Stimulated activated naive B cell treated with anti-CD40 and anti-IgM and Interleukin-4, amounts not matched to agents 10 μg/mL and 1 μg/mL and 100 μg/mL, for 72 hours (primary cell): ENCODE results near the gene GAB1.

ENCODE experiments used
- ATAC-seq, 2 donors: fragments of 150-1000 bp; cut with Tn5 transposase; replicated peaks; 2 replicates each; pipeline ENCODE4 v1.10.0; 2021; ENCODE audit warnings: moderate library complexity in 1 of 2
- DNase-seq: peaks from one replicate; pipeline ENCODE4 v3.0.0; 2021
- H3K27ac Mint-ChIP-seq: one replicate; pipeline ENCODE4 v1.8.0; 2022; ENCODE audit warnings: mild to moderate bottlenecking, mixed read lengths
- H3K27me3 Mint-ChIP-seq, 2 donors: one replicate each; pipeline ENCODE4 v1.8.0; 2022; ENCODE audit warnings: mixed read lengths in 2 of 2
- H3K36me3 Mint-ChIP-seq, 2 donors: one replicate each; pipeline ENCODE4 v1.8.0; 2022; ENCODE audit warnings: mixed read lengths in 2 of 2, mild to moderate bottlenecking in 1 of 2
- H3K4me1 Mint-ChIP-seq, 2 donors: one replicate each; pipeline ENCODE4 v1.8.0; 2022; ENCODE audit warnings: mixed read lengths in 2 of 2, mild to moderate bottlenecking in 1 of 2
- H3K4me3 Mint-ChIP-seq, 2 donors: one replicate each; pipeline ENCODE4 v1.8.0; 2022; ENCODE audit warnings: mild to moderate bottlenecking in 2 of 2, mixed read lengths in 2 of 2, moderate library complexity in 1 of 2
- H3K9me3 Mint-ChIP-seq, 2 donors: one replicate each; pipeline ENCODE4 v1.8.0; 2022; ENCODE audit warnings: mixed read lengths in 2 of 2, mild to moderate bottlenecking in 1 of 2

GAB1 gene

DNA sequence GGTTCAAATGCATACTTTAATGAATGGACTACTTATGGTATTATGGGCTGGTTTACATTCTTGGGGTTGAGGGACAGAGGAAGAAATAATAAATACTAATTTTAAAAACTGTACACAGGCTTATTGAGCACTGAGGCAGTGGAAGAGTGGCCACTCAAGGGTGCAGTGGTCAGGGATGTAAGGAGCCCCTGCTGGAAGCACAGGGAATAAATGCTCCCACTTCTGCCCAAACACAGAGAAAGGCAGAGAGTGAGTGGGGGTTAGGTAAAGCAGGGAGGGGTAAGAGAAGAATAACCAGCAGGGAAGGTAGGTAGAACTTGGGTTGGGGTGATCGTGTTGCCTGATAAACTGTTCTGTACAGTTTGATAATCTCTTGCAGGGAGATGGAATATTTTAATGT lies 60.0 kb downstream of the GAB1 start:
- H3K27me3 Mint-ChIP-seq, result no peaks in the 10 kb centered on the region
- H3K27ac Mint-ChIP-seq, result no peak overlapping the region
- no peak for DNase-seq
- H3K4me3 Mint-ChIP-seq, result no peak overlapping the region
- no peak for ATAC-seq
- H3K4me1 Mint-ChIP-seq, result peaks cover 21 to 60% of the 10 kb centered on the region in 2 donors
- peaks cover 0 to 3% of the 10 kb centered on the region in 2 donors for H3K9me3 Mint-ChIP-seq
- peaks cover 8 to 13% of the 10 kb centered on the region in 2 donors for H3K36me3 Mint-ChIP-seq

DNA sequence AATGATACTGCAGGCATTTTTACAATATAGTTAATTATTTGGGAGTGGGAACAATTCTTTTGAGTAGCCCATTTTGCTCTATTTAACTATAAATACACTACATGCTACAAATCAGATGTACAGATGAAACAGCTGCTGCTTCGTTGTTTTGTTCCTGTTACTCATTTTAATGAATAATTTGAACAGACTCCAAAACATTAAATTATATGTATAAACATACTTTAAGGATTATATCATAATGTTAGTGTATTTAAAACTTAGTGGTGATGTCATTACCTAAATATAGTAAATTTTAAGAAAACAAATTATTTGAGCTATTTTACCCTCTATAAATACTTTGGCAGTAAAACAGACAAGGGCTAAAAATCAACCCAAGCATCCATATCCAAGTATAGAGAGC lies 60.7 kb downstream of the GAB1 start:
- no peaks in the 10 kb centered on the region for H3K27me3 Mint-ChIP-seq

GRCh38 chr4:143397887-143398286 lies 61.2 kb downstream of the GAB1 start:
- Mint-ChIP-seq H3K9me3 (peaks cover 0 to 3% of the 10 kb centered on the region in 2 donors), H3K4me1 (peaks cover 27 to 62% of the 10 kb centered on the region in 2 donors), H3K27me3 (no peaks in the 10 kb centered on the region), H3K27ac (no peak overlapping the region), H3K4me3 (no peak overlapping the region), H3K36me3 (peaks cover 8 to 13% of the 10 kb centered on the region in 2 donors)
- DNase-seq (no peak), ATAC-seq (no peak)

More for the DNA sequence above, 60.7 kb downstream of the GAB1 start:
- Mint-ChIP-seq H3K4me3 (no peak overlapping the region), H3K27ac (no peak overlapping the region), H3K4me1 (peaks cover 23 to 58% of the 10 kb centered on the region in 2 donors), H3K36me3 (peaks cover 8 to 13% of the 10 kb centered on the region in 2 donors), H3K9me3 (peaks cover 0 to 3% of the 10 kb centered on the region in 2 donors)
- ATAC-seq, result no peak
- no peak for DNase-seq

DNA sequence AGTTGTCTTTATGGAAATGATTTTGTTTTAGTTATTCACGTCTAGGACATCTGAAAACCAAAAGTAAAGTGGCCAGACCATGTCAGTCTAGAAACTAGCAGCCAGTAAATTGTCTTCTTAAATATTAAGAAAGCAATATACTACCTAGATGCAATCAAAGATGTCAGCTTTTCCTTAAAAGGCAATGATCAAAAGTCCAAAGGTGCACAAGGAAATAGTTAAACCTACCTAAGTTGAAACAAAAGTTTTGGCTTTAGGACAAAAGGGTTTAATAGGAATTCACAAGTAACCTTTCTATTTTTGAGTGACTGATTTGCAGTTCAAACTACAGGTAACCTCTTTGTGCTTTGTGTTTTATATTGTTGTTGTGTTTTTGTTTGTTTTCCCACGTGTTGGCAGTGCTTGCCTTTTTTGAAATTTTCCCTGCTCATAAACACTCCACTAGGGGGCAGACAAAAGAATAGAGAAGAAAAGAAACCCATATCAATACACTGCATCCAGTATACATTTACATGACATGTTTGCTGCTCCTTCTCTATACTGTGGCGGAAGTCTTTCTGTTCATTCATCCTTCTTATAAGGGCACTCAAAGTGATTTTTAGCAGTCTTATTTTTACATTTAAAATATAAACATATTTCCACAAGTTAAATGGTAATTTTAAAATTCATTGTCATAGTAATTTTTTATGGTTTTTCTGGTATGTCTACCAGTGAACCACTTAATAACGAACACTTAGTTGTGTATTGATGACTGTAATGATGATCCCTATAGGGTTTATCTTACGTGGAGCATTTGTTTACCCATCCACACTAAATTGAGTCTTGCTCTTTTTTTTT lies 62.7 kb downstream of the GAB1 start:
- H3K27ac Mint-ChIP-seq, result peak overlapping the region; percentile 56
- H3K4me1 Mint-ChIP-seq, result peaks cover 31 to 66% of the 10 kb centered on the region in 2 donors
- H3K9me3 Mint-ChIP-seq, result peaks cover 0 to 3% of the 10 kb centered on the region in 2 donors
- no peak overlapping the region for H3K4me3 Mint-ChIP-seq
- ATAC-seq (peak; percentile 40 to 46), DNase-seq (no peak)
- peaks cover 8 to 9% of the 10 kb centered on the region in 2 donors for H3K36me3 Mint-ChIP-seq
- no peaks in the 10 kb centered on the region for H3K27me3 Mint-ChIP-seq

DNA sequence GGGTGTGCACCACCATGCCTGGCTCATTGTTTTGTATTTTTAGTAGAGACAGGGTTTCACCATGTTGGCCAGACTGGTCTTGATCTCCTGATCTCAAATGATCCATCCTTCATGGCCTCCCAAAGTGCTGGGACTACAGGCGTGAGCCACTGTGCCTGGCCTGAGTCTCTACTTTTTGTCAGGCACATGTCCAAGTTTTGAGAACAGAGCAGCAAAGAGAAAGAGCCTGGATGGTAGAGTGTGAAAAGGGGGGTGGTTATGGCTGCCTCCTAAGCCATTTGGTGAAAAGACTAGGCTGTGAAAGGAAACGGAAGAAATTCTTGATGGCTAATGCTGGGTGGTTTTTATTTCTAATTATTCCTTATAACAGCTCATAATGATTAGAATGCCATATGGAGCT lies 63.4 kb downstream of the GAB1 start:
- H3K27me3 Mint-ChIP-seq, result no peaks in the 10 kb centered on the region
- peaks cover 29 to 68% of the 10 kb centered on the region in 2 donors for H3K4me1 Mint-ChIP-seq
- peaks cover 0 to 3% of the 10 kb centered on the region in 2 donors for H3K9me3 Mint-ChIP-seq
- H3K36me3 Mint-ChIP-seq, result peaks cover 8 to 9% of the 10 kb centered on the region in 2 donors
- no peak overlapping the region for H3K27ac Mint-ChIP-seq
- no peak overlapping the region for H3K4me3 Mint-ChIP-seq
- ATAC-seq (no peak), DNase-seq (no peak)

DNA sequence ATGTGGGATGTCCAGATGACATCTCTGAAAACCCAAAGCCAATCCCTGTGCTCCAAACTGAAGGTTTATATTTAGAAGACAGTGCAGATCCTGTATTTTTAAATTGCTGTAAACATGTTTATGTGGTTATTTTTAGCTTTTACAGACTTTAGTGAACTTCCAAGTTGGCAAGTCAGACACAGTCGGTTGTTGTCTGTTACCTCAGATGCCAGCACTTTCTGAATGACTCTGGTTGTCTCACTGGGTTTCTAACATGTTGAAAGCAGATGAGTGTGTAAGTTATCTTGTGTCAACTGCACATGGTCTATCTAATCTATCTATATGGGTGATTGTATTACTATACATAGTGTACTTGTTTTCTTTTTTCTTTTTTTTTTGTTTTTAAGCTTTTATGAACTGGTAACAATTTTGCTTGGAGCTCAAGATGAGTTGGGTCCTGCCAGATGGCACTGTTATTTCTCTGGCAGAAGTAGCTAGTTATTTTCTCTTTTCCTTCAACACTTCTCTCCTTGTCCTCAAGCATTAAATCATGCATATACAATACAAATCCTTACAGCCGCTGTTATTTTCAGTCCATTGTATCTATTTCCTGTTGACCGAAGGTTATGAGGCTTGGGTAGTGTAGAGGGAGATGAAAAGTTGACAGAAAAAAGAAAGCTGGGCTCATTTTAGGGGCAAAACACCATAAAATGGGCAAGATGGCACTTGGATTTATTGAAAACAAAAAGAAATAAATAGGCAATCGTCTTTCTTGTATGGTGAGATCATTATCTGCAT lies 66.3 kb downstream of the GAB1 start:
- ATAC-seq, result peak; percentile 65 to 72
- no peak for DNase-seq
- Mint-ChIP-seq H3K36me3 (peaks cover 3 to 4% of the 10 kb centered on the region in 2 donors), H3K27ac (peak overlapping the region; percentile 87), H3K9me3 (no peaks in the 10 kb centered on the region), H3K27me3 (no peaks in the 10 kb centered on the region), H3K4me3 (peak overlapping the region; percentile 76 to 78), H3K4me1 (peaks cover 32 to 72% of the 10 kb centered on the region in 2 donors)

- H3K4me3 Mint-ChIP-seq, result peak overlapping the region; percentile 76 to 78
- peaks cover 3 to 4% of the 10 kb centered on the region in 2 donors for H3K36me3 Mint-ChIP-seq
- H3K9me3 Mint-ChIP-seq, result no peaks in the 10 kb centered on the region
- peak overlapping the region; percentile 87 for H3K27ac Mint-ChIP-seq
- DNase-seq (no peak), ATAC-seq (peak; percentile 33 to 36)
- peaks cover 34 to 67% of the 10 kb centered on the region in 2 donors for H3K4me1 Mint-ChIP-seq
- H3K27me3 Mint-ChIP-seq, result no peaks in the 10 kb centered on the region
These were observed 66.8 kb downstream of the GAB1 start for GRCh38 chr4:143403553-143403820.

DNA sequence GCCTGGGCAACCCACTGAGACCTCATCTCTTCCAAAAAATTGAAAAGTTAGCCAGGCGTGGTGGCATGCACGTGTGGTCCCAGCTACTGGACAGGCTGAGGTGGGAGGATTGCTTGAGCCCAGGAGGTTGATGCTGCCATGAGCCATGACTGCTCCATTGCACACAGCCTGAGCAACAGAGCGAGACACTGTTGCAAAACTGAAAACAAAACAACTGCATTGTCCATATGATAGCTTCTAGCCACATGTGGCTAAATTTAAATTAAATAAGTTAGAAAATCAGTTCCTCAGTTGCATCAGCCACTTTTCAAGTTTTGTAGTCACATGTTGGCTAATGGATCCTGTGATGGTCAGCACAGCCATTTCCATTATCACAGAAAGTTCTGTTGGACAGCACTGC lies 67.9 kb downstream of the GAB1 start:
- H3K4me1 Mint-ChIP-seq, result peaks cover 39 to 67% of the 10 kb centered on the region in 2 donors
- DNase-seq (no peak), ATAC-seq (peak; percentile 69 to 72)
- no peaks in the 10 kb centered on the region for H3K27me3 Mint-ChIP-seq
- no peaks in the 10 kb centered on the region for H3K9me3 Mint-ChIP-seq
- peak overlapping the region; percentile 86 for H3K27ac Mint-ChIP-seq
- peak overlapping the region; percentile 75 to 76 for H3K4me3 Mint-ChIP-seq
- peaks cover 4 to 10% of the 10 kb centered on the region in 2 donors for H3K36me3 Mint-ChIP-seq

DNA sequence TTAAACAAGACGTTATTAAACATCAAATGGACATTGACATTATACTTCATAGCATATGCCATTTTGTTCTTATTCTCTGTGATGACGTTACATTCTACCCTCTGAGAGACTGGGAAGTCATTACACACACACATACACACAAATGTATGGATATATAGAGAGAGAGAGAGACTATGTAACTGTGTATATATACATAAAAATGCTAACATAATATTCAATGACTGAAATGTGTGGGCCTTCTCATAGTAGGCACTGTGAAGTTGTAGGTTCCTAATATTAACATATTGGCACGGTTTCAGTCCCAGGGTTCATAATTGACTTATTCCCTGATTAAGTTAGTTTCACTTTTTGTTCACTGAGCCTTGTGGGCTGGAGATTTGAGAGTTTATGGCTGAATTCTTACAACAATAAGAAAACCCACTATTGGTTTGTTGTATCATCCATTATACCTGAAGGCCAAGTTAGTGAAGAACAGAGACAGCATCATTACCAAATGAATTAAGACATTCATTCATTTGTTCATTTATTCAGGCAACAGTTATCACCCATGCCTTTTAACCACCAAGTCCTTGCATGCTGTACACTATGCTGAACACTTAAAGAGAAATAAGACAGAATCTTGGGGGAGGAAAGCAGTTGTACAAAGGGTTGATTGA lies 68.5 kb downstream of the GAB1 start:
- Mint-ChIP-seq H3K27ac (peak overlapping the region; percentile 89), H3K4me1 (peaks cover 40 to 67% of the 10 kb centered on the region in 2 donors), H3K4me3 (peak overlapping the region; percentile 53 to 69), H3K27me3 (no peaks in the 10 kb centered on the region), H3K36me3 (peaks cover under 1 to 15% of the 10 kb centered on the region in 2 donors), H3K9me3 (peaks cover 0 to 2% of the 10 kb centered on the region in 2 donors)
- ATAC-seq (peak in 1 of 2 donors; percentile 16), DNase-seq (no peak)

GRCh38 chr4:143406523-143406922 lies 69.8 kb downstream of the GAB1 start:
- Mint-ChIP-seq H3K9me3 (peaks cover 0 to 6% of the 10 kb centered on the region in 2 donors), H3K27ac (peak overlapping the region; percentile 74), H3K36me3 (peaks cover 0 to 20% of the 10 kb centered on the region in 2 donors), H3K27me3 (no peaks in the 10 kb centered on the region), H3K4me3 (peak overlapping the region in 1 of 2 donors; percentile 47), H3K4me1 (peaks cover 43 to 76% of the 10 kb centered on the region in 2 donors)
- DNase-seq (peak; percentile 41), ATAC-seq (peak; percentile 52 to 63)

- peaks cover 0 to 6% of the 10 kb centered on the region in 2 donors for H3K9me3 Mint-ChIP-seq
- ATAC-seq, result no peak
- peaks cover 43 to 80% of the 10 kb centered on the region in 2 donors for H3K4me1 Mint-ChIP-seq
- no peaks in the 10 kb centered on the region for H3K27me3 Mint-ChIP-seq
- H3K36me3 Mint-ChIP-seq, result peaks cover 2 to 20% of the 10 kb centered on the region in 2 donors
- H3K4me3 Mint-ChIP-seq, result no peak overlapping the region
- DNase-seq, result no peak
- H3K27ac Mint-ChIP-seq, result peak overlapping the region; percentile 42
These were observed 70.8 kb downstream of the GAB1 start for GRCh38 chr4:143407474-143407873.

GRCh38 chr4:143407888-143408287 lies 71.2 kb downstream of the GAB1 start:
- Mint-ChIP-seq H3K27ac (no peak overlapping the region), H3K36me3 (peaks cover 2 to 20% of the 10 kb centered on the region in 2 donors), H3K4me3 (no peak overlapping the region), H3K27me3 (no peaks in the 10 kb centered on the region), H3K4me1 (peaks cover 40 to 79% of the 10 kb centered on the region in 2 donors), H3K9me3 (peaks cover 0 to 6% of the 10 kb centered on the region in 2 donors)
- DNase-seq, result no peak
- no peak for ATAC-seq

DNA sequence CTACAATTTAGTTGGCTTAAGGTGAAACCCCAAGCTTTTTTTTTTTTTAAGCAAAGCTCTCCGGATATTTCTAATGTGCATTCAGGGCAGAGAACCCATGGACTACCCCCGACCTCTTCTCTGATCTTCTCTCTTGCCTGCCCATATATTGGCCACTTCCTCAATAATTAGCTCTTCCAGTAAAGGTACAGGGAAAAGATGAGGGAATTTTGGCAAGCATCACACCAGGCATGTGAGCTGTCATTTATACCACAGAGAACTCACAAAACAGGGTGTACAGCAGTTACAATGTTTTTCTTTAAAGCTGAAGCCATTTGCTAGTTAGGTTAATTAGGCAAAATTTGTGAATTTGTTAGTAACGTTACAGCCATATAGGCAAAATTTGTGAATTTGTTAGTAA lies 73.3 kb downstream of the GAB1 start:
- Mint-ChIP-seq H3K9me3 (peaks cover 0 to 6% of the 10 kb centered on the region in 2 donors), H3K4me3 (no peak overlapping the region), H3K27me3 (no peaks in the 10 kb centered on the region), H3K27ac (no peak overlapping the region), H3K4me1 (peaks cover 31 to 66% of the 10 kb centered on the region in 2 donors), H3K36me3 (peaks cover 2 to 20% of the 10 kb centered on the region in 2 donors)
- ATAC-seq (no peak), DNase-seq (no peak)
